ENCODE measurements around the gene PFKP. TPM values are rescaled to one million over a fixed set of nuclear protein-coding genes. Genes with fewer than 3 reads are reported as not detected.
"Not testable (repeated sequence)": the region's sequence is repeated elsewhere in the genome, so short reads cannot be mapped to it uniquely, and the experiment has no call there.

The PFKP gene
- total RNA-seq, 8 experiments from 2014 or later: 50.3 to 277 (median 142) TPM

GRCh38 chr10:3152566-3152935 lies 85.2 kb downstream of the PFKP start:
- Histone ChIP-seq H3K27ac (no peak overlapping the region), H3K4me1 (replicated peaks in 1 of 2) (no peaks in the 10 kb centered on the region), H3K4me3 (no peak overlapping the region)
- WGBS, 10 experiments: 85 to 100% (median 100%) methylated on average over 1 to 7 of the region's 9 CpGs; no CpG with 5 or more reads in 3 of the 10 experiments
- in situ Hi-C loops (cut with MboI; ENCODE audit: low pct_unique_long_range_greater_than_20kb in 2 of 9, low sequenced_read_pairs in 9 of 9, unreplicated experiment in 9 of 9): no loop called here
- no peak for ATAC-seq (replicated peaks in 6 of 8)

GRCh38 chr10:3154666-3155065 lies 87.3 kb downstream of the PFKP start:
- H3K4me1 ChIP-seq (replicated peaks in 1 of 2): no peaks in the 10 kb centered on the region
- no peak overlapping the region for H3K4me3 ChIP-seq
- 76 to 100% (median 96%) methylated on average over 1 to 9 of the region's 10 CpGs; no CpG with 5 or more reads in 2 of the 10 experiments for WGBS, 10 experiments
- in situ Hi-C loops (cut with MboI; ENCODE audit: low pct_unique_long_range_greater_than_20kb in 2 of 9, low sequenced_read_pairs in 9 of 9, unreplicated experiment in 9 of 9): no loop called here
- no peak overlapping the region for H3K27ac ChIP-seq
- no peak for ATAC-seq (replicated peaks in 6 of 8)

- H3K4me1 ChIP-seq (replicated peaks in 1 of 2): no peaks in the 10 kb centered on the region
- no peak overlapping the region for H3K4me3 ChIP-seq
- 40 to 97% (median 93%) methylated on average over 2 to 9 of the region's 10 CpGs; no CpG with 5 or more reads in 2 of the 10 experiments for WGBS, 10 experiments
- no peak overlapping the region for H3K27ac ChIP-seq
- in situ Hi-C loops (cut with MboI; ENCODE audit: low pct_unique_long_range_greater_than_20kb in 2 of 9, low sequenced_read_pairs in 9 of 9, unreplicated experiment in 9 of 9): no loop called here
- ATAC-seq (replicated peaks in 6 of 8): peak in 1 of 8 experiments; percentile 24
These were observed 91.8 kb downstream of the PFKP start for GRCh38 chr10:3159152-3159551.

- ATAC-seq (replicated peaks in 6 of 8): no peak
- H3K27ac ChIP-seq: no peak overlapping the region
- no peak overlapping the region for H3K4me3 ChIP-seq
- in situ Hi-C loops (cut with MboI; ENCODE audit: low pct_unique_long_range_greater_than_20kb in 2 of 9, low sequenced_read_pairs in 9 of 9, unreplicated experiment in 9 of 9): no loop called here
- WGBS, 10 experiments: 73 to 100% (median 90%) methylated on average over 1 to 8 of the region's 9 CpGs; no CpG with 5 or more reads in 1 of the 10 experiments
- no peaks in the 10 kb centered on the region for H3K4me1 ChIP-seq (replicated peaks in 1 of 2)
These were observed 95.2 kb downstream of the PFKP start for GRCh38 chr10:3162533-3162932.

- Histone ChIP-seq H3K4me1 (replicated peaks in 1 of 2) (no peaks in the 10 kb centered on the region), H3K4me3 (no peak overlapping the region), H3K27ac (no peak overlapping the region)
- in situ Hi-C loops (cut with MboI; ENCODE audit: low pct_unique_long_range_greater_than_20kb in 2 of 9, low sequenced_read_pairs in 9 of 9, unreplicated experiment in 9 of 9): no loop called here
- WGBS, 10 experiments: 65 to 100% (median 91%) methylated on average over 1 to 9 of the region's 9 CpGs
- no peak for ATAC-seq (replicated peaks in 6 of 8)
These were observed 96.5 kb downstream of the PFKP start for GRCh38 chr10:3163879-3164278.

GRCh38 chr10:3165196-3165595 lies 97.8 kb downstream of the PFKP start:
- 81 to 100% (median 92%) methylated on average over 3 to 9 of the region's 9 CpGs; no CpG with 5 or more reads in 3 of the 10 experiments for WGBS, 10 experiments
- no peaks in the 10 kb centered on the region for H3K4me1 ChIP-seq (replicated peaks in 1 of 2)
- ATAC-seq (replicated peaks in 6 of 8): no peak
- in situ Hi-C loops (cut with MboI; ENCODE audit: low pct_unique_long_range_greater_than_20kb in 2 of 9, low sequenced_read_pairs in 9 of 9, unreplicated experiment in 9 of 9): no loop called here
- H3K4me3 ChIP-seq: no peak overlapping the region
- H3K27ac ChIP-seq: no peak overlapping the region

GRCh38 chr10:3166496-3167290 lies 99.3 kb downstream of the PFKP start:
- Histone ChIP-seq H3K27ac (no peak overlapping the region), H3K4me1 (replicated peaks in 1 of 2) (peaks cover 2 to 6% of the 10 kb centered on the region in 2 donors), H3K4me3 (no peak overlapping the region)
- in situ Hi-C loops (cut with MboI; ENCODE audit: low pct_unique_long_range_greater_than_20kb in 2 of 9, low sequenced_read_pairs in 9 of 9, unreplicated experiment in 9 of 9): no loop called here
- no peak for ATAC-seq (replicated peaks in 6 of 8)
- whole genome bisulfite sequencing, 10 experiments: 71 to 100% (median 92%) methylated on average over 1 to 10 of the region's 10 CpGs

GRCh38 chr10:3167611-3168330 lies 100.4 kb downstream of the PFKP start:
- H3K27ac ChIP-seq: no peak overlapping the region
- 87 to 100% (median 94%) methylated on average over 1 to 12 of the region's 21 CpGs; no CpG with 5 or more reads in 1 of the 10 experiments for WGBS, 10 experiments
- peaks cover 2 to 7% of the 10 kb centered on the region in 2 donors for H3K4me1 ChIP-seq (replicated peaks in 1 of 2)
- in situ Hi-C loops (cut with MboI; ENCODE audit: low pct_unique_long_range_greater_than_20kb in 2 of 9, low sequenced_read_pairs in 9 of 9, unreplicated experiment in 9 of 9): no loop called here
- no peak overlapping the region for H3K4me3 ChIP-seq
- ATAC-seq (replicated peaks in 6 of 8): no peak

GRCh38 chr10:3169271-3169670 lies 101.9 kb downstream of the PFKP start:
- Histone ChIP-seq H3K27ac (no peak overlapping the region), H3K4me3 (no peak overlapping the region), H3K4me1 (replicated peaks in 1 of 2) (peaks cover 2 to 7% of the 10 kb centered on the region in 2 donors)
- in situ Hi-C loops (cut with MboI; ENCODE audit: low pct_unique_long_range_greater_than_20kb in 2 of 9, low sequenced_read_pairs in 9 of 9, unreplicated experiment in 9 of 9): no loop called here
- 73 to 100% (median 96%) methylated on average over 1 to 10 of the region's 10 CpGs; no CpG with 5 or more reads in 1 of the 10 experiments for WGBS, 10 experiments
- ATAC-seq (replicated peaks in 6 of 8): no peak

- ATAC-seq (replicated peaks in 6 of 8): no peak
- peaks cover 2 to 7% of the 10 kb centered on the region in 2 donors for H3K4me1 ChIP-seq (replicated peaks in 1 of 2)
- 81 to 93% (median 87%) methylated on average over 2 to 10 of the region's 10 CpGs; no CpG with 5 or more reads in 1 of the 10 experiments for WGBS, 10 experiments
- H3K4me3 ChIP-seq: no peak overlapping the region
- in situ Hi-C loops (cut with MboI; ENCODE audit: low pct_unique_long_range_greater_than_20kb in 2 of 9, low sequenced_read_pairs in 9 of 9, unreplicated experiment in 9 of 9): no loop called here
- no peak overlapping the region for H3K27ac ChIP-seq
These were observed 102.3 kb downstream of the PFKP start for GRCh38 chr10:3169673-3170072.

GRCh38 chr10:3171488-3171887 lies 104.1 kb downstream of the PFKP start:
- in situ Hi-C loops (cut with MboI; ENCODE audit: low pct_unique_long_range_greater_than_20kb in 2 of 9, low sequenced_read_pairs in 9 of 9, unreplicated experiment in 9 of 9); H3K4me1 ChIP-seq (replicated peaks in 1 of 2); ATAC-seq (replicated peaks in 6 of 8); H3K27ac ChIP-seq: not testable (repeated sequence)
- WGBS, 10 experiments: 69 to 100% (median 87%) methylated on average over 2 to 11 of the region's 11 CpGs; no CpG with 5 or more reads in 2 of the 10 experiments
- H3K4me3 ChIP-seq: peak overlapping the region; percentile 68 to 93 (median 76)

- WGBS, 10 experiments: 0 to 9% (median 3%) methylated on average over 3 to 17 of the region's 21 CpGs; no CpG with 5 or more reads in 1 of the 10 experiments
- peaks cover 2 to 7% of the 10 kb centered on the region in 2 donors for H3K4me1 ChIP-seq (replicated peaks in 1 of 2)
- H3K27ac ChIP-seq: peak overlapping the region; percentile 61 to 81
- peak overlapping the region; percentile 68 to 93 (median 76) for H3K4me3 ChIP-seq
- in situ Hi-C loops (cut with MboI; ENCODE audit: low pct_unique_long_range_greater_than_20kb in 2 of 9, low sequenced_read_pairs in 9 of 9, unreplicated experiment in 9 of 9): no loop called here
- peak in 3 of 8 experiments; percentile 6 to 11 (median 8) for ATAC-seq (replicated peaks in 6 of 8)
These were observed 104.7 kb downstream of the PFKP start for GRCh38 chr10:3172081-3172445.

GRCh38 chr10:3172446-3173170 lies 105.3 kb downstream of the PFKP start, which contains the start of gene PITRM1:
Gene PITRM1, minus strand, starts transcription at chr10:3172782. Its CDS starts 10 bp downstream, at chr10:3172772.
- Histone ChIP-seq H3K4me3 (peak within 1 kb of the TSS; percentile 68 to 93 (median 76)), H3K27ac (peak within 1 kb of the TSS; percentile 61 to 81), H3K4me1 (replicated peaks in 1 of 2) (peaks cover 2 to 7% of the 10 kb centered on the region in 2 donors)
- WGBS, 10 experiments: 0% methylated on average over 1 to 6 of the region's 73 CpGs; no CpG with 5 or more reads in 8 of the 10 experiments
- in situ Hi-C loops (cut with MboI; ENCODE audit: low pct_unique_long_range_greater_than_20kb in 2 of 9, low sequenced_read_pairs in 9 of 9, unreplicated experiment in 9 of 9): no loop called here
- ATAC-seq (replicated peaks in 6 of 8): peak; percentile 93 to 97 (median 96)
